Fibroblast of skin of scalp (primary cell): Measurements from ENCODE around the gene MYO5B.

ENCODE experiments used
- DNase-seq: peaks from one replicate; pipeline ENCODE4 v3.0.0-alpha.2; 2013

Gene MYO5B

GRCh38 chr18:50188652-50189051, 6.3 kb downstream of the MYO5B start:
- no peak for DNase-seq

- DNase-seq, result no peak
Measured at GRCh38 chr18:50187659-50188058, 7.3 kb downstream of the MYO5B start.

GRCh38 chr18:50186385-50186784, 8.6 kb downstream of the MYO5B start:
- DNase-seq, result no peak

DNA sequence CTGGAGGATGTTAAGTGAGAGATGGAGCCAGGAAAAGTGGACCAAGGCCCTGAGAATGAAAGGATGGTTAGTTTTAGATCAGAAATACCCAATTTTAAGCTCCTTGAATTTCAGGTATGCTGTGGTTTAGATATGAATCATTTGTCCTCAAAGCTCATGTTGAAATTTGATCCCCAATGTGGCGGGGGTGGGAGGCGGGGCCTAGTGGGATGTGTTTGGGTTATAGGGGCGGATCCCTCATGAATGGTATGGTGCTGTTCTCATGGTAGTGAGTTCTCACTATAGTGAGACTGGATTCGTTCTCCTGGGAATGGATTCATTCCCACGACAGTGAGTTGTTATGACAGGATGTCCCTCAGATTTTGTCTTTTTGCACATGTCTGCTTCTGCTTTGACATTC, 11.4 kb downstream of the MYO5B start:
- peak; percentile 15 for DNase-seq

DNA sequence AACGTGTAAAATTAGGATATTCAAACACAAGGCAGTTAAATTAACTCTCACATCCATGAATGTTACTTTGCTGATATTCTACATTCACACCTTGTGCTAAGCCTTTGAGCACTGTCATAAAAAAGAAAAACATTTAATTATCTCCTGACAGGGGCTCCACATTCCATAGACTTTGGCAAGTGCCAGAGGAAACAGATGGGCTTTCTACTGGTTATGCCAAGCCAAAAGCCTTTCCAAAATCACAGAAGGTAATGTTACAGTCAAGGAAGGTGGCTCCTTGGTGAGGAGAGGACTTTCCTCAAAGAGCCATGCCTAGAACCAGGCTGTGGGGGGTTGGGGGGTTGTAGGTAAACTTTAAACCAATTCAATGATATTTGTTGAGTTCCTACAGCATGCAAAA, 12.4 kb downstream of the MYO5B start:
- DNase-seq, result no peak

DNA sequence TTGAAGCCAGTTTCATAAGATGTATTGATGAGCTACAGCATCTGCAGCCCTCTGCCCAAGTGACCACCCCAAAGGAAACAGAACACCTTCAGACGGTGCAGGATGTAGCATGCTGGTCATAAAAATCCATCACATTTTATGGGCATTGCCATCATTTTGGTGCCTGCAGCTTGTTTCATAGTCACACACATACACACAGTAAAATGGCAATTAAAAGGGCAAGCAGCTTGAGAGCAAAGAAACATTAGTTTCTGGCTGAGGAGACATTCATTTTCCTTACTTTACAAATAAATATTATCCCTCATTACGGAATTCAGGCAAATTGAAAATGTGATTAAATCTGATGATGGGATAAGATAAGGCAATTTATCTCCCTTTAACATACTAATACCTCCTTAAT, 13.4 kb downstream of the MYO5B start:
- no peak for DNase-seq

DNA sequence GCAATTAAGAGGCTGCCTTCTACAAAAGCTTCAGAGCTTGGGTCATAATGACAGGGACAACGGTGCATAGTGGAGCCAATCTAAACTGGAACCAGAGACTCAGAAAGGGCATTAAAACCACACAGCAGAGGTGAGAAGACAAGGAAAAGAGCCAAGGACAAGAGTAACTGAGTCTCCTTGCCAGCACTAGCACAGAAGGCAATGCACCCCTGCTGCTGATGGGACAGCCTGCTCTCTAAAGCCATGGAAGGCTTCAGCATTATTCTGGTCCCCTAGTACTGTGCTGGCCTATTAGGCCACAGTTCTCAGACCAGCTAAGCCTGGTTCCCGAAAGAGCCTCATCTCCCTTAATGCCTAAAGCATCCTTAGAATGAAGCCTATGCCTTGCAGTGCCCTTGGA, 15.5 kb downstream of the MYO5B start:
- no peak for DNase-seq

DNA sequence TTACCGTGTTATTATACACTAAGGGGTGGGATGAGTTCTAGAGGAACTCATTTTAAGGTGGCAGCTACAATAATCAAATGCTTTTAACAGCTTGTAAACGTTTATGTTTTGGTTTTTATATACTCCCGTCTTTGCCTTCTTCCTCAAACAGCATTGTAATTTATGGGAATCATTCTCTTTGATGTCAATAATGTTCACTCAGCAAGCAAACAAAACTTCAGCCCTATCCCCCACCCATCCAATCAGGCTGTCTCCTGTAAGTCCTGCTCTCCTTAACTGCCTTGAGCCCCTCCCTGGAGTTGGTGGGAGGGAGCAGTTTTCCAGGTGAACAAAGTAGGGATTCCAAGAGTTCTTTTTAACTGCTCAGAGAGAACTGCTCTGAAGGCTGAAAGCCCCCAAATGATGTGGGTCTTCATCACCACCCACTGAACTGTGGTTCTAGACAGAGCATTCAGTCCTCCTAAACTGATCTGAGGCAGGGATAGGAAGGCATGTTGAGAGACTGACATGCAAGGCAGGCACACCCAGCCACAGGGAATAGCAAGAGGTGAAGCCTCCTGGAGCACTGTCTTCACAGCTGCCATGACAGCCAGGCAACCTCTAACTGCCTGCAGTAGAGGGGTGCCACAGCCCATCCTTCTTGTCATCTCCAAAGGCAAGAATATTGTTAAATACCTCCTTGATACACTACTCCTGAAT, 17.5 kb downstream of the MYO5B start:
- DNase-seq, result no peak

GRCh38 chr18:50172367-50172766, 22.6 kb downstream of the MYO5B start:
- no peak for DNase-seq

- DNase-seq, result no peak
Measured at GRCh38 chr18:50171406-50171805, 23.5 kb downstream of the MYO5B start.

DNA sequence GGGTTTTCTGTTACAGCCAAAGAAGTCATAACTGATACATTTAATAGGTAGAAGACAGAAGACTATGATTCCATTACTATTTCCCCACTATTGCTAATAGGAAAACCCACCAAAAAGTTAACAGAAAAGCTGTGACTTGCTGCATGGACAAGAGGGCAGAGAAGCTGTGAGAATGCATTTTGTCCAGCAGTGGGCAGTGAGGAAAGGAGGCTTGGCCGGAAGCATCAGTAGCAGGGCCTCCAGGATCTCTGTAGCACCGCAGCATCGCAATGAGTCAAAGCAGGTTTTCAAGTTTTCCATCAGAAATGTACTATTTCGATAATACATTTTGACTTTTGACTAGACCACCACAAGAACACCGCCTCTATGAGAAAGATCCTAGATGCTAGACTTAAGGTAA, 24.9 kb downstream of the MYO5B start:
- no peak for DNase-seq

GRCh38 chr18:50169149-50169548, 25.8 kb downstream of the MYO5B start:
- DNase-seq, result no peak

DNA sequence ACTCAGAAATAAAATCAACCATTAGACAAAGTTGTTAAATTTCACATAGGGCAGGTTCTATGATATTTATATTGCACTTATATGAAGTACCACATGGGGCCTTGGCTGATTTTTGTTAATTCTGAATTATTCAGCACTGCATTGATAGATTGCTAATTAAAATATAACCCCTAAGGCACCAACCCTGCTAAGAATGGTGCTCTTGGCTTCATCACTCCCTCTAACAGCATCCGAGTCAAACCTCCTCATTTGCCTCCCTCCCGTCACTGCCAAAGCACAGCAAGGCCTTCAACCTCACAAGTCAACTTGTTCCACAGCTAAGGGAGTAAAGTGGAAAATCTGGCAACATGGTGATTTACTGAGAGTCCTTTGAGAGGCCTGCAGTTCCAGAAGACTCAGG, 27.0 kb downstream of the MYO5B start:
- no peak for DNase-seq

DNA sequence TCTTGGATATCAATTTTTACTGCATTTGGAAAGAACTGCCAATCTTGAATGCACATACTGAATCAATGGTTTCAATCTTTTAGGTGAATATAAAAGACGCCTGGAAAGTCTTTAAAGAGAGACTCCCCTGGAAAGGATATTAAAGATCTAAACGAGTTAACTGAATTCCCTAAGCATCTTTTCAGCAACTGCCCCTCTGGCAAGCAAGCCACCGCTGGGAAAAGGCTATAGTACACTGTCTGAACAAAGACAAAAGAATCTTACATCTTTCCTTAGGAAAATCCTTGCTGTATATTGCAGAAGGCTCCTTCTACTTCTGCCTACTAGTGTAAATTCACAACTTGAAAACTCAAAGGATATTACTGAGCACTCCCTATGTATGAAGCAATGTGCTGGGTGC, 28.0 kb downstream of the MYO5B start:
- DNase-seq, result no peak

- DNase-seq, result no peak
Measured at GRCh38 chr18:50163505-50163904, 31.4 kb downstream of the MYO5B start.

GRCh38 chr18:50162486-50163304, 32.3 kb downstream of the MYO5B start:
- no peak for DNase-seq

DNA sequence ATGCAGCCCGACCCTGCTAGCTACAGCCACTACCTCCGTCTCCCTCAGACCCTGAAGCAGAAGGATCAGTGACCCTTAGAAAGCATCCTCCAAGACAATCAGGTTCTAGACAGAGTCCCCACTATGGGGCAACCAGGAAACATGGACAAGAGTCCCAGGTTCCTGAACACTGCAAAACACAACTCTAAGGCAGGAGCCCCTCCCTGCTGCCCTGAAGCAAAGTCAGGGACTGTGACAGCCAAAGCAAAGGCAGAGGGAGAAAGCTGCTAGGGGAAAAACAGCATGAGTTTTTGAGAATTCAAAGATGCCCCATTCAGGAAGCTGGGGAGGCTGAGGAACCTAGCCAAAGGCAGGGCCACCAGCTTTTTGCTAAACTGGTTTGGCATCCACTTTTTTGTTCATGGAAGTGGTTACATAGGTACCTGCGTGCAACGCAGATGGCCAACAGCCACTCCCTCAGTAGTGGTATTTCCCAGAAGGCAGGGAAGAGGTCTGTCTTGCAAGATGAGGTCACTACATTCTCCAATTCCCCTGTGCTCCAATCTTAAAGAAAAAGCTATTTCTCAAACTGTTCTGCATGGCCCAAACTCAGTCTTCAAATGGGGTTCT, 33.2 kb downstream of the MYO5B start:
- DNase-seq, result no peak

DNA sequence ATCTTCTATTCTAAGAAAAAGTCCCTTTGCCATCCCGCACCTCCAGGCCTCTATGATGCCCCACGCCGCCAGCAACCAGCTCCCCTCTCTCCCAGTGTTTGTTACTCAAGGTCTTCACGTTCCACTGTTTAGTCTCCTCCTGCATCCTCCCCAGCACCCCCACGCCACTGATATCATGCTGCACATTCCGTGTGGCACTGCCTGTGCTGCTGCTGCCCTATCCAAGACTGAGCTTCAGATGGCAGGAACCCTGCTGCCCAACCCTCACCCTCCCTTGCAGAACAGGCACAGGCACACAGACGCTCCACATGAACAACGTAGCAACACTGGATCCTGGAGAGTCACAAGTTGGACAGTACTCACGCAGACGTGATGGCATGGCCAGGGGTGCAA, 35.3 kb downstream of the MYO5B start:
- no peak for DNase-seq

GRCh38 chr18:50158866-50159653, 35.9 kb downstream of the MYO5B start:
- no peak for DNase-seq

- DNase-seq, result no peak
Measured at GRCh38 chr18:50155406-50155805, 39.5 kb downstream of the MYO5B start.

DNA sequence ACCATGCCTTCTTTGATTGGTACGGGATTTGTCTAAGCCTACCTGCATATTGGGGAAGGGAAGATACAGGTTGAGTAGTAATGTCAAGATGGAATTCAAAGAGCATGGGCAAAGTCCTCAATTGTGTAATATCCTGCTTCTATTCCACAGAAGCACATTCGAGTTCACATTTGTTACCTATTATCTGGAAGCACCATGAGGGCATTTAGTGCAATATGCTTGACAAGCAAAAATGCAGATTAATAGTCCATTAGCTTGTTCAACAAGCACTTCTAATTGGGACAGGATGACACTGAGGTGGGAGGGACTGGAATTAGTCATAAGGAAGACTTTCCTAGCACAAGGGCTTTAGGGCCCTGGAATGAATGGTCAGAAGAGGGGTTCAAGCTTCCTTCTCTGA, 40.5 kb downstream of the MYO5B start:
- no peak for DNase-seq

DNA sequence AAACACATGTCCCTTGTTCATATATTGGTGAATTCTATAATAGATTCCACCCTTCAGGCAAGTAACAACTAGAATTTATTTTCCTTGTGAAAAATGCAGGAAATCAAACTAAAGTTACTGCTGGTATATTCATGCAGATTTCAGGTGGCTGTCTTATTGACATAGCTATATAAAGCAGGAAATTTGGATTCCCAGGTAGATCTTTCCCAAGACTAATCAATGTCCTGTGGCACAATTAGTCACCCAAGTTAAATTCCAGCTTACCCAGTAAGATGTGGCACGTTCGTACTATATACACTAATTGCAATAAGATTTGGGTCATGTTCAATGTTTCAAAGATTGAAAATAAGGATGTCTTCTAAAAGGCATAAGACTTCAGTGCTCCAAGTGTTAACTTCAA, 42.0 kb downstream of the MYO5B start:
- no peak for DNase-seq

GRCh38 chr18:50151926-50152325, 43.0 kb downstream of the MYO5B start:
- DNase-seq, result peak; percentile 17
